ENCODE measurements around the gene ATG7.
"Not testable (repeated sequence)": the region's sequence is repeated elsewhere in the genome, so short reads cannot be mapped to it uniquely, and the experiment has no call there.

The ATG7 gene

GRCh38 chr3:11254876-11255275 is 17.3 kb upstream of the ATG7 start:
- no peak for DNase-seq (ENCODE audit: low read depth)

DNA sequence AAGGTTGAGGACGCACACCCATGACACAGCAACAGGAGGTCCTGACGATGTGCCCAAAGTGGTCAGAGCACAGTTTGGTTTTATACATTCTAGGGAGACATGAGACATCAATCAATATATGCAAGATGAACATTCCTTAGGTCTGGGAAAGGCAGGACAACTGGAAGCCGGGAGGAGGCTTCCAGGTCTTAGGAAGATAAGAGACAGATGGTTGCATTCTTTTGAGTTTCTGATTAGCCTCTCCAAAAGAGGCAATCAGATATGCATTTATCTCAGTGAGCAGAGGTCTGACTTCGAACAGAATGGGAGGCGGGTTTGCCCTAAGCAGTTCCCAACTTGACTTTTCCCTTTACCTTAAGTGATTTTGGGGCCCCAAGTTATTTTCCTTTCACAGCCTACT is 16.7 kb upstream of the ATG7 start:
- DNase-seq (ENCODE audit: low read depth): not testable (repeated sequence)

DNA sequence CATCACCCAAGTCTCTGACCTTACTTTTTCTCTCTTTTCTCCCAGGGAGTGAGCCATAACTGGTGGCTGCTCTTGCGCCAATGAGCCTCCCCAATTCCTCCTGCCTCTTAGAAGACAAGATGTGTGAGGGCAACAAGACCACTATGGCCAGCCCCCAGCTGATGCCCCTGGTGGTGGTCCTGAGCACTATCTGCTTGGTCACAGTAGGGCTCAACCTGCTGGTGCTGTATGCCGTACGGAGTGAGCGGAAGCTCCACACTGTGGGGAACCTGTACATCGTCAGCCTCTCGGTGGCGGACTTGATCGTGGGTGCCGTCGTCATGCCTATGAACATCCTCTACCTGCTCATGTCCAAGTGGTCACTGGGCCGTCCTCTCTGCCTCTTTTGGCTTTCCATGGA is 13.2 kb upstream of the ATG7 start:
- DNase-seq (ENCODE audit: low read depth): no peak

GRCh38 chr3:11260460-11260859 is 11.7 kb upstream of the ATG7 start:
- no peak for DNase-seq (ENCODE audit: low read depth)

GRCh38 chr3:11269007-11269406 is 3.2 kb upstream of the ATG7 start:
- no peak for DNase-seq (ENCODE audit: low read depth)

GRCh38 chr3:11272906-11273574 is 843 bp downstream of the ATG7 start:
- DNase-seq (ENCODE audit: low read depth): no peak

- DNase-seq (ENCODE audit: low read depth): no peak
These were observed 1.7 kb downstream of the ATG7 start for GRCh38 chr3:11273891-11274291.

- no peak for DNase-seq (ENCODE audit: low read depth)
These were observed 2.5 kb downstream of the ATG7 start for GRCh38 chr3:11274566-11275142.

GRCh38 chr3:11275926-11276325 is 3.7 kb downstream of the ATG7 start:
- DNase-seq (ENCODE audit: low read depth): no peak

DNA sequence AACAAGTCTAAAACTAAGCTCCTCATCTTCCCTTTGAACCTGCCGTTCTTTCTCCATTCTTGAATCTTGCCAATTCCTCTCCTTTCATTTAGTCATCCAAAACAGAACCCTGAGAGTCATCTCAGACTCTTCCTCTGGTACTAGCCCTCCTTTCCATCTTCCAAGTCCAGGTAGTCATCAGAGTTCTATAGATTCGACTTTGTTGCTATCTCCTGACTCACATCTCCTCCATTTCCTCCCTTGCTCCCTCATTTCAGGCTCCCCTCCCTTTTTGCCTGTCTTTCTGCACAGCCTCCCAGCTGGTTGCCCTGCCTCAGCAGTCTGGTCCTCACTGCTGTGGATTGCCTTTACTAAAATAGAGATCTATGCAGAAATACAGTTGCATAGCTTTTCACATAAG is 4.7 kb downstream of the ATG7 start:
- DNase-seq (ENCODE audit: low read depth): no peak

GRCh38 chr3:11282250-11283138 is 10.3 kb downstream of the ATG7 start:
- no peak for DNase-seq (ENCODE audit: low read depth)

- no peak for DNase-seq (ENCODE audit: low read depth)
These were observed 10.9 kb downstream of the ATG7 start for GRCh38 chr3:11283139-11283475.

GRCh38 chr3:11284011-11284410 is 11.8 kb downstream of the ATG7 start:
- DNase-seq (ENCODE audit: low read depth): no peak

- no peak for DNase-seq (ENCODE audit: low read depth)
These were observed 13.3 kb downstream of the ATG7 start for GRCh38 chr3:11285471-11285870.

GRCh38 chr3:11287404-11287803 is 15.2 kb downstream of the ATG7 start:
- DNase-seq (ENCODE audit: low read depth): no peak

DNA sequence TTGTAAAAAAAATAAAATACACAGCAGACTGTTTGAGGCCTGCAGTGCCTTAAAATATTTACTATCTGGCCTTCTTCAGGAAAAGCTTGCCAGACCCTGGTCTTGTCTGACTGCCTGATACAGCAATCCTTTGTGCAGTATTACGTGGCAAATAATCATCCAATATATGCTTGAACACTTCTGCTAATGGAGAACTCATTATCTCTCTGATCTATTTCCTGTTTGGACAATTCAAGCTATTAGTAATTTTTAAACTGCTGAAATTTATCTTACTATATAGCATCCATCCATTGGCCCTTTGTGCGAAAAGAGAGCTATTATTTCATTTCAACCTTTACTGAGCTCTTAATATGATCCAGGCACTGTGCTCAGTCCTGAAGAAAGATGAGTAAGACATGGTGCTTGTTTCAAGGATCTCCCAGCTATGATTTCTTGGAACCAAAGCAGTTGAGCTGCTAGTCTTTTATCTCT is 15.9 kb downstream of the ATG7 start:
- DNase-seq (ENCODE audit: low read depth): no peak

DNA sequence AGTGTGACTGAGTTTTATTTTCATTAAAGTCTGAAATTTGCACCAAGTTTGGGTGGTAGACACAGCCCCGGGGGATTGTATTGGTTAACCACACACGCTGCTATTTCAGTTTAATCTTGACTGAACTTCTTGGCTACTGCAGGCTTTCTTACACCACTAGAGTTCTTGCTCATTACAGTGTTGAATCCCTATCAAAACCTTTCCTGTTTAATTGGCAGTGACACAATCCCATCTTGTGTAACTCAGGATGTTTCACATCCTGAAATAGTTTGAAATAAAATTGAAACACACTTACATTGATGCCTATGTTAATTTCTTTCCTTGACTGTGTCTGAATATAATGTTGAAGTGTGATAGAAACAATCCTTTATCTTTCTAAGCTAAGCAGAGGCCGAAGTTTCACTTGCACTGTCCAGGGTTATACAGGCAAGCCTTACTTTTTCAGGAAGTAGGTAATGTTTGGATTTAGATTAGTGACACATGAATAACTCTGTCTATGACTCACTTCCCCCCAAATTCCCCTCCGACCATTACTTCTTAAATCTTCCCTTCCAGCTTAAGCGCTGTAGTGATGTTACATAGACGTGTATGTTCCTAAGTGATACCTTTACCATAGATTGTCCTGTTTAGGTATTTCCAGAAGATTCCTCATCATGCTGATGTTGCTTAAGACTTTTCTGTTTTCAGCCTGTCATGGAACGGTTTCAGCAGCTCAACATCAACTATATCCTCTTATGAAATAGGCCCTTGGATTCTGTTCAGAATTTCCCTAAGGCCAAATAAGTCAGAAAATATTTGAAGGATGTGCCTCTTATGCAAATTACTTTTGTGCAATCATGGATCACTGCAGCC is 16.8 kb downstream of the ATG7 start:
- DNase-seq (ENCODE audit: low read depth): no peak

DNA sequence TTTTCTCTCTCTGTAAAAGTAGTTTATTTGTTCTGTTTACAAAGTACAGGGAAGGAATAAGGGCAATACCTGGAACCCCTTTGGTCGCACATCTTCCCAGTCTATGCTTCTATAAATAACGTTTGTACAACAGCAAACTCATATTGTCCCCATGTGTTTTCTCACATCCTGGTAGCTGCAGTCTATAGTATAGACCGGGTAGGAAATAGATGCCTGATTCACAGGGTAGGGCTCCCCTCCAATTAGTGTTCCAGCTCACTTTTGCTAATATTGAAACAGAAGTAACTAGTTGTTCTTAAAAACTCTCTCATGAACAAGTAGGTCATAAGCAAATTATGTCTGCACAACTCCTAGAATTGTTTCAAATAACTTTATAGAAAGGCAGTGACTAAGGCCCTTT is 17.7 kb downstream of the ATG7 start:
- no peak for DNase-seq (ENCODE audit: low read depth)

DNA sequence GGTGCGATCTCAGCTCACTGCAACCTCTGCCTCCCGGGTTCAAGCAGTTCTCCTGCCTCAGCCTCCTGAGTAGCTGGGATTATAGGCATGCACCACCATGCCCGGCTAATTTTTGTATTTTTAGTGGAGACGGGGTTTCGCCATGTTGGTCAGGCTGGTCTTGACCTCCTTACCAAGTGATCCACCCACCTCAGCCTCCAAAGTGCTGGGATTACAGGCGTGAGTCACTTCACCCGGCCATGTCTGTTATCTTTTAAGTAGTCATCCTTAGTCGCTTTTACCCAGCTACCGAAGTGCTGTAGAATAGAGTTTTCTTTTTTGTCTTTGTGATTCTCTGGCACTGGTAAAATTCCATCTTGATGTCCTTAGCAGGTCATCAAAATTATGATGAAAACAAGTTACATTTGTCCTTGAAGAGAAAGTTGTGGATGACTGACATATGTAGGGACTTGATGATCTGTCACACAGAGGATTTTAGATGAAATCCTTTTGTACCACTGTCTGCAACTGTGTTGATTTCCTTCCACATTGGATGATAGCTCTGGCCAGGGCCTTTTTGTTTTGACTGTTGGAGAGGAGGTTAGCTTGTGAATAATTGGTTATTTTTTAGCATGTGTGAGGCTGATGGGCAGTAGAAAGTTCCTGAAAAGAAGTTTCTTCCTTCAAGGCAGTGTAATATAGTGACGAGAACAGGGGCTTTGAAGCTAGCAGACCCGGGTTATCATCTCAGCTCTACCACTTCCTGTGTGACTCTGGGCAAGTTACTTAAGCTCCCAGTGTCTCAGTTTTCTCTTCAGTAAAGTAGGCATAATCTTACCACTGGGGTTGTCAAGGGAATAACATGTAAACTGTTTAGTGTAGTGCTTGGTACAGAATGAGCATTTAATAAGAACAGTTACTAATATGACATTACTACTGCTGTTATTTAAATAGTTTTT is 18.8 kb downstream of the ATG7 start:
- DNase-seq (ENCODE audit: low read depth): no peak

DNA sequence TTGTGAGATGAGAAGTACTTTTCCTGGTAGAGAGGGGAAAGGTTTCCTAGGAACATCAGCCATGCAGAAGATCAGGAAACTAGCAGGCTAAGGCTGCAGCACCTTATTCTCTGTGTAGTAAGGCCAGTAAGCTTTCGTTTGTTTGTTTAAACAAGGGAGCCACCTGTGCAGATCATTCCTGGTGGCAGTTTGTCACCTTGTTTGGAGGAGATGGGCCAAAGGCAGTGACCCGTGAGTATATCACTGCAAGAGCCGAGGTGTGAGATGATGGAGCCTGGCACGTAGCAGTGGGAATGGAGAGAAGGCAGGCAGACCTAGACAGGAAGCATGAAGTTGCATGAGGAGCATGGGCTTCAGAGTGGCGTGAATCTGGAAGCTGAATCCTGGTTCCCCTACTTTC is 19.6 kb downstream of the ATG7 start:
- no peak for DNase-seq (ENCODE audit: low read depth)

GRCh38 chr3:11297126-11297525 is 24.9 kb downstream of the ATG7 start:
- DNase-seq (ENCODE audit: low read depth): no peak
